ENCODE data around the gene RIMKLA. TPM values are rescaled to one million over a fixed set of nuclear protein-coding genes. Genes with fewer than 3 reads are reported as not detected.

RIMKLA gene, protein sequence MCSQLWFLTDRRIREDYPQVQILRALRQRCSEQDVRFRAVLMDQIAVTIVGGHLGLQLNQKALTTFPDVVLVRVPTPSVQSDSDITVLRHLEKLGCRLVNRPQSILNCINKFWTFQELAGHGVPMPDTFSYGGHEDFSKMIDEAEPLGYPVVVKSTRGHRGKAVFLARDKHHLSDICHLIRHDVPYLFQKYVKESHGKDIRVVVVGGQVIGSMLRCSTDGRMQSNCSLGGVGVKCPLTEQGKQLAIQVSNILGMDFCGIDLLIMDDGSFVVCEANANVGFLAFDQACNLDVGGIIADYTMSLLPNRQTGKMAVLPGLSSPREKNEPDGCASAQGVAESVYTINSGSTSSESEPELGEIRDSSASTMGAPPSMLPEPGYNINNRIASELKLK
- total RNA-seq (not detected), polyA plus RNA-seq (under 1 TPM in 1 of 4 donors, not detected in 3; 0.03 TPM)

DNA sequence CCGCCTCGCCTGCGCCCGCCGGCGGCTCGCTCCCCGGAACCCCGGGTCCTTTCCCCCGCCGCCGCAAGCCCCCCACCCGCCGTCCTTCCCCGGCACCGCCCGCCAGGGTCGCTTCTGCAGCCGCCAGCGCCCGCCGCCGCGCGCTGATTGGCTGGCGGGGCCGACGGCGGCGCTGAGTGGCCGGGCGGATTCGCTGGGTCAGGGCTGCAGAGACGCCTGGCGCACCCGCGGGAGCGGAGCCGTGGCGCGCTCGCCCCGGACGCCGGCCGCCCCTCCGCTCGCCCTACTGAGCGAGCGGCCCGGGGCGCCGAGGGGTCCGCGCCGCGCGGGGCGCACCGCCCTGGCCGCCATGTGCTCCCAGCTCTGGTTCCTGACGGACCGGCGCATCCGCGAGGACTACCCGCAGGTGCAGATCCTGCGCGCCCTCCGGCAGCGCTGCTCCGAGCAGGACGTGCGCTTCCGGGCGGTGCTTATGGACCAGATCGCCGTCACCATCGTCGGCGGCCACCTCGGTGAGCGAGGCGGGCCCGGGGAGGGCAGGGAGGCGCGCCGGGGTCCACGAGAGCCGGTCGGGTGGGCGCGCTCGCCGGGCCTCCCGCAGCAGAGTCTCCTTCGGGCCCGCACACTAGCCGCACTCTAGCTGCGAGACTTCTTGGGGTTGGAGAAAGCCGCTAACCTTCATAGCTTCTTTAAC lies at the start of gene RIMKLA:
Gene RIMKLA (plus strand): TSS at position 207 of the 694 bp plus-strand sequence. CDS start 143 bp downstream, at position 350.
- H3K4me1 Mint-ChIP-seq = peaks cover 0 to 15% (median 8%) of the 10 kb centered on the region in 4 donors
- no peak within 1 kb of the TSS for H3K27ac Mint-ChIP-seq
- Histone ChIP-seq H3K9me3 (ENCODE audit: control insufficient read depth in 2 of 2, low read length in 2 of 2) (no peaks in the 10 kb centered on the region), H3K27ac (ENCODE audit: insufficient read depth, low read length, poor library complexity, severe bottlenecking) (no peak within 1 kb of the TSS), H3K36me3 (ENCODE audit: control insufficient read depth, insufficient read depth, low read length) (no peaks in the 10 kb centered on the region), H3K4me3 (ENCODE audit: low read depth, low read length) (no peak within 1 kb of the TSS), H3K27me3 (ENCODE audit: control insufficient read depth, insufficient read depth, low read length) (peaks cover 35% of the 10 kb centered on the region), H3K4me1 (ENCODE audit: control insufficient read depth, insufficient read depth, low read length, poor library complexity, severe bottlenecking) (peaks cover 10% of the 10 kb centered on the region)
- DNase-seq (peak in 2 of 3 donors; percentile 2 to 44), ATAC-seq (ENCODE audit: low read depth in 2 of 2) (peak in 1 of 2 donors; percentile 44)
- no peaks in the 10 kb centered on the region for H3K36me3 Mint-ChIP-seq
- H3K9me3 Mint-ChIP-seq = peaks cover 0 to 3% (median 0%) of the 10 kb centered on the region in 7 donors
- peak within 1 kb of the TSS; percentile 47 to 81 (median 70) for H3K4me3 Mint-ChIP-seq
- H3K27me3 Mint-ChIP-seq = peaks cover 64% of the 10 kb centered on the region

DNA sequence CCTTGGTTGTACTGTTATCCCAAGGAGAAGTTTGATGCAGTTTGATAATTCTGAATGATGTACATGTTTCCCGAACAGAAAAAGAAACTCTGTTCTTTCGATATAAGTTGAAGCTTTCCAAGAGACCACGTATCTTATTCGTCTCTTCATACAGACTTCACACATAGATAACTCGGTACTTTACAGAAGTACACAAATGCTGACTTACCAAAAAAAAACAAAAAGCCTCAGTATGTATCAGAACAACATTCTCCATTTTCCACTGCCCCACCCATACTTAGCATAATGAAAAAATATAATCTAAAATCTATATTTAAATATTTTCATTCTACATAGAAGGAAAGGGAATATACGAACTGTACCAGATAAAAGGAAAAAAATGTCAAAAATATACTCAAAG lies 47.7 kb upstream of the RIMKLA start:
- no peak for ATAC-seq (ENCODE audit: low read depth in 2 of 2)
- peak overlapping the region; percentile 91 for H3K4me3 ChIP-seq (ENCODE audit: low read depth, low read length)
- H3K36me3 ChIP-seq (ENCODE audit: control insufficient read depth, insufficient read depth, low read length) = no peaks in the 10 kb centered on the region
- Mint-ChIP-seq H3K27ac (peak overlapping the region in 1 of 3 donors; percentile 24), H3K9me3 (no peaks in the 10 kb centered on the region), H3K4me3 (peak overlapping the region; percentile 93 to 99 (median 95)), H3K27me3 (peaks cover 22% of the 10 kb centered on the region), H3K36me3 (no peaks in the 10 kb centered on the region), H3K4me1 (peaks cover 46 to 73% (median 55%) of the 10 kb centered on the region in 4 donors)
- no peaks in the 10 kb centered on the region for H3K9me3 ChIP-seq (ENCODE audit: control insufficient read depth in 2 of 2, low read length in 2 of 2)
- no peaks in the 10 kb centered on the region for H3K27me3 ChIP-seq (ENCODE audit: control insufficient read depth, insufficient read depth, low read length)
- no peak overlapping the region for H3K27ac ChIP-seq (ENCODE audit: insufficient read depth, low read length, poor library complexity, severe bottlenecking)
- no peak for DNase-seq
- H3K4me1 ChIP-seq (ENCODE audit: control insufficient read depth, insufficient read depth, low read length, poor library complexity, severe bottlenecking) = peaks cover 38% of the 10 kb centered on the region

DNA sequence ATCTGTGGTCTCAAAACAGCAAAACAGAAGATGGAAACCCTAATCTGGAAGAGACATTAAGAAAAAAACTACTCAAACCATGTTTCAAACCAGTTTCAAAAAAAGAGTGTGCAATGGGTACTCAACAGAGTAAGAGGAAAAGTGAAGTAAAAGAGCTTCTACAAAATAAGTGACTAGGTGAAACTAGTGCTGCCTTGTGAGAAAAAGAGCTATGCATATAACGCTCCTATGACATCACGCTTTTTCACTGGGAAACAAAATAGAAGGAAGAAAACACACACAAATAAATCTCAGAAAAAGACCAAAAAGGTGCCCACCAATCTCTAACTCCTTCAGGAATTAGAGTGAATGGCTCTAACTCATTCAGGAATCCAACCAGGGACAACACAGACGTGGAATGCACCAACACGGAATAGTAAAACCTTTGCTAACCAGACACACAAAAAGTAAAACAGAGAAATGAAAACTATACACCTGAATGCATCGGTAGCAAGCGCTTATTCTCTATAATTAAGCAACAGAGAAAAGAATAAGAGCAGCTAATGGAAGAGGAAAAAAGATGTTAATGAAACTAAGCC lies 46.8 kb upstream of the RIMKLA start:
- H3K27ac Mint-ChIP-seq = peak overlapping the region; percentile 86 to 92 (median 91)
- ATAC-seq (ENCODE audit: low read depth in 2 of 2) (no peak), DNase-seq (no peak)
- peaks cover 46 to 65% (median 52%) of the 10 kb centered on the region in 4 donors for H3K4me1 Mint-ChIP-seq
- peaks cover 30% of the 10 kb centered on the region for H3K4me1 ChIP-seq (ENCODE audit: control insufficient read depth, insufficient read depth, low read length, poor library complexity, severe bottlenecking)
- H3K36me3 Mint-ChIP-seq = no peaks in the 10 kb centered on the region
- no peaks in the 10 kb centered on the region for H3K9me3 ChIP-seq (ENCODE audit: control insufficient read depth in 2 of 2, low read length in 2 of 2)
- H3K27me3 ChIP-seq (ENCODE audit: control insufficient read depth, insufficient read depth, low read length) = no peaks in the 10 kb centered on the region
- peaks cover 22% of the 10 kb centered on the region for H3K27me3 Mint-ChIP-seq
- no peaks in the 10 kb centered on the region for H3K9me3 Mint-ChIP-seq
- peak overlapping the region; percentile 91 for H3K4me3 ChIP-seq (ENCODE audit: low read depth, low read length)
- H3K27ac ChIP-seq (ENCODE audit: insufficient read depth, low read length, poor library complexity, severe bottlenecking) = peak overlapping the region; percentile 86
- H3K4me3 Mint-ChIP-seq = peak overlapping the region; percentile 93 to 99 (median 95)
- no peaks in the 10 kb centered on the region for H3K36me3 ChIP-seq (ENCODE audit: control insufficient read depth, insufficient read depth, low read length)

DNA sequence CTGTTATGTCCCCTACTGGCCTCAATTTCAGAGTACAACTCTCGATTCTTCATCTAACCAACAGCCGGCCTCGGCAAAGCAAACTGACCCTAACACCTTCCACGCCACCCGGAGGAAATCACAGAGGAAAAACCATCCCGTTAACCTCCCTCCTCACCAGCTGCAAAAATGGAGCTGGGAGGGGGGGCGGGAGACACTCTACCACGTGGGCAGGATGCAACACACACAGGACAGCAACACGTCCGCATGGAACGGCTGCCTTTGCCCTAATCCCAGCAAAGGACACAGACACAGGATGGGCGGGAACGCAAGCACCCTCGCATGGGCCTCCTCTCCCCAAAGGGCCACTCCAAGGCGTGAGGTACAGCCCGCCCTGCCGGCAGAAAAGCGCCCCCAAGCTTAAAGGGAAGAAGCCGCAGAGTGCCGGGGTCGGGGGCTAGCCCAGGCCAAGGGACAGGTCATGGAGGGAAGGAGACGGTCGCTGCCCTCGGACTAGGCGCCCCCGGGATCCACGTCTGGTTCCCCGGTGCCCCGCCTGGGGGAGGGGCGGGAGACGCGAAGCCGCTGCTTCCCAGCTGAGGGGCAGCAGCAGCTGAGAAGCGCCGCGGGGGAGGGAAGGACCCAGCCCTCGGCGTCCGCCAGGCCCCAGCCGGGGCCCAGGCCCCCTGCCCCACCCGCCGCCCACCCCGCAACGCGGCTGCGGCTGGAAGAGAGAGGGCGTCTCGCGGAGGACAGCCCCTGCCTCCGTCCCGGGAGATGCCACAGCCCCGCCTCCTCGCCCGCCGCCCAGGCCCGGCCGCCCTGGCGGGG lies 46.1 kb upstream of the RIMKLA start:
- H3K27ac ChIP-seq (ENCODE audit: insufficient read depth, low read length, poor library complexity, severe bottlenecking) = peak overlapping the region; percentile 86
- DNase-seq = peak in 1 of 3 donors; percentile 48
- H3K4me1 ChIP-seq (ENCODE audit: control insufficient read depth, insufficient read depth, low read length, poor library complexity, severe bottlenecking) = peaks cover 30% of the 10 kb centered on the region
- H3K4me3 Mint-ChIP-seq = peak overlapping the region; percentile 93 to 99 (median 95)
- peaks cover 22% of the 10 kb centered on the region for H3K27me3 Mint-ChIP-seq
- H3K9me3 Mint-ChIP-seq = no peaks in the 10 kb centered on the region
- peak overlapping the region; percentile 91 for H3K4me3 ChIP-seq (ENCODE audit: low read depth, low read length)
- H3K27ac Mint-ChIP-seq = peak overlapping the region; percentile 86 to 92 (median 91)
- ATAC-seq (ENCODE audit: low read depth in 2 of 2) = peak; percentile 41 to 46
- H3K4me1 Mint-ChIP-seq = peaks cover 40 to 58% (median 46%) of the 10 kb centered on the region in 4 donors
- H3K27me3 ChIP-seq (ENCODE audit: control insufficient read depth, insufficient read depth, low read length) = no peaks in the 10 kb centered on the region
- H3K36me3 Mint-ChIP-seq = no peaks in the 10 kb centered on the region
- no peaks in the 10 kb centered on the region for H3K36me3 ChIP-seq (ENCODE audit: control insufficient read depth, insufficient read depth, low read length)
- no peaks in the 10 kb centered on the region for H3K9me3 ChIP-seq (ENCODE audit: control insufficient read depth in 2 of 2, low read length in 2 of 2)

DNA sequence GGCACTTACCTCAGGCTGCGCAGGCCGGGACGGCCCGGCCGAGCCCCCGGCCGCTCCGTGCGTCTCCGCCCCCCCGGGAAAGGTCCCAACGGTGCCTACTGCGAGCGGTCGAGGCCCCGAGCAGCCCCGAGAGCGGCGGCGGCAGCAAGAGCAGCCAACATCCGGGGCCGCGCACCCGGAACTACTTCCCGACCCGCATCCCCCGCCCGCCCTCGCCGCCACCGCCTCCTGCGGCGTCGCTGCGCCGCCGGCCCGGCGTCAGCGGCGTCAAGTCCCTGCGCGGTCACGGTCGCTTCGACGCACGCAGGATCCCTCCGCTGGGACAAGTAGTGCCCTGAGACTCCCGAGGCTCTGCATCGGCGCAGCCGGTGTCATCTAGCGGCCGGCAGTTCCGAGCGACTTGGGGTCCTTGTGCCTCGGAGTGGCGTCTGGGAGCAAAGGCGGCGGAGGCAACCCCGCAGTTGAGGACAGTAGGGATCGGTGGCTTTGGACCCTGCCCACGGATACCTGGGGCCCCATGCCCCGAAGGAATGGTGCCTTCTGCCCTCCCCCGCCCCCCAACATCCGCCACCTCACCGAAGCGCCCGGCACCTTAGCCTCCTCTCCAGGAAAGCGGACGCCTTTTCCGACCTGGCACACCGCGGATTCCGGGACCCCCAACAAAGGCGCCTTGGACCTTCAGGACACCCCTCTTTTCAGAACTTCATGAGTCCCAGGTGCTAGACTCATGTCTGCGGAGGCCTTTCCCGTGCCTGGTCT lies 45.4 kb upstream of the RIMKLA start, which contains the start of gene FOXJ3:
Gene FOXJ3 (minus strand): TSS at position 186 of the 759 bp plus-strand sequence. CDS start 24,142 bp downstream, outside the sequence.
- H3K27ac Mint-ChIP-seq = peak within 1 kb of the TSS; percentile 90 to 94 (median 92)
- peak; percentile 95 for ATAC-seq (ENCODE audit: low read depth in 2 of 2)
- peaks cover 22% of the 10 kb centered on the region for H3K27me3 Mint-ChIP-seq
- H3K4me3 Mint-ChIP-seq = peak within 1 kb of the TSS; percentile 93 to 99 (median 95)
- Histone ChIP-seq H3K27me3 (ENCODE audit: control insufficient read depth, insufficient read depth, low read length) (no peaks in the 10 kb centered on the region), H3K4me3 (ENCODE audit: low read depth, low read length) (peak within 1 kb of the TSS; percentile 92), H3K36me3 (ENCODE audit: control insufficient read depth, insufficient read depth, low read length) (no peaks in the 10 kb centered on the region), H3K27ac (ENCODE audit: insufficient read depth, low read length, poor library complexity, severe bottlenecking) (peak within 1 kb of the TSS; percentile 86), H3K9me3 (ENCODE audit: control insufficient read depth in 2 of 2, low read length in 2 of 2) (no peaks in the 10 kb centered on the region), H3K4me1 (ENCODE audit: control insufficient read depth, insufficient read depth, low read length, poor library complexity, severe bottlenecking) (peaks cover 30% of the 10 kb centered on the region)
- peak; percentile 85 to 98 (median 90) for DNase-seq
- H3K9me3 Mint-ChIP-seq = no peaks in the 10 kb centered on the region
- H3K4me1 Mint-ChIP-seq = peaks cover 34 to 51% (median 41%) of the 10 kb centered on the region in 4 donors
- H3K36me3 Mint-ChIP-seq = no peaks in the 10 kb centered on the region

DNA sequence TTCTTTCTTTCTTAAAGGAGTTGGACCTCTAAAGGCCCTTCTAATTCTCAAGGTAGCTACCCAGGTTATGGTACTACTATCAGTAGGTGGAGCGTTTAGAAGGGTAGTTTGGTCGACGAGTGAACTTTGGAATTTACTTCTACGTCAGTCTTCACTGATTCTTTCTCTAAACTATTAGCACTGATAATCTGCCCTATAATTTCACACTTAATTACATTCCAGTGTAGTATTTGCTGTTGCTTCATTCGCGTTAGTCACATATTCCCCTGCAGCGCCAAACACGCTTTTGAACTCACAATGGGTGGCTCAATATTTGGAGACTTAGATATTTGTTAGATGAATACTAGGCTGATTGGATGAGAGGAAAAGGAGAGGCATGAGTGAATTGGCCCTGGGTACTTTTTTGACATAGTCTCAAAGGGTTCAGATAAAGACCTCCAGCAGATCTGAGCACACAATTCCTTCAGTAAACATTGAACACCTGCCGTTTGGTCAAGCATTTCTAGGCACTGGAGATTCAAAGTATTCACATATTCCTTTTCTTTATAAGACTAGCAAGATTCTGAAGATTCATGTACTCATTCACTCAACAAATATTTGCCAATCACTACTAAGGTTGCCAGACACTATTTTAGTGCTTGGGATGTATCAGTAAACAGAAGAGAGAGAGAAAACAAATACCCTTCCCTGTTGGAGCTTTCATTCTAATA lies 44.6 kb upstream of the RIMKLA start:
- Mint-ChIP-seq H3K9me3 (no peaks in the 10 kb centered on the region), H3K36me3 (no peaks in the 10 kb centered on the region), H3K27ac (peak overlapping the region; percentile 90 to 94 (median 92)), H3K4me1 (peaks cover 29 to 45% (median 35%) of the 10 kb centered on the region in 4 donors), H3K4me3 (peak overlapping the region; percentile 79 to 95 (median 92)), H3K27me3 (peaks cover 22% of the 10 kb centered on the region)
- no peaks in the 10 kb centered on the region for H3K27me3 ChIP-seq (ENCODE audit: control insufficient read depth, insufficient read depth, low read length)
- no peaks in the 10 kb centered on the region for H3K36me3 ChIP-seq (ENCODE audit: control insufficient read depth, insufficient read depth, low read length)
- H3K27ac ChIP-seq (ENCODE audit: insufficient read depth, low read length, poor library complexity, severe bottlenecking) = peak overlapping the region; percentile 86
- DNase-seq = no peak
- no peaks in the 10 kb centered on the region for H3K9me3 ChIP-seq (ENCODE audit: control insufficient read depth in 2 of 2, low read length in 2 of 2)
- peak overlapping the region; percentile 92 for H3K4me3 ChIP-seq (ENCODE audit: low read depth, low read length)
- peaks cover 30% of the 10 kb centered on the region for H3K4me1 ChIP-seq (ENCODE audit: control insufficient read depth, insufficient read depth, low read length, poor library complexity, severe bottlenecking)
- ATAC-seq (ENCODE audit: low read depth in 2 of 2) = no peak
